Gastrocnemius medialis (tissue), 4 donors: Measurements from ENCODE around the gene GALM. TPM values are rescaled to one million over a fixed set of nuclear protein-coding genes. Genes with fewer than 3 reads are reported as not detected.
A peak's percentile ranks its signal among the peaks of the same experiment; 100 is the strongest.
"Not testable (repeated sequence)": the region's sequence is repeated elsewhere in the genome, so short reads cannot be mapped to it uniquely, and the experiment has no call there.

ENCODE experiments used
- ATAC-seq, 2 donors: fragments of 150-250 bp; one replicate each; pipeline ENCODE4 v1.9.1; 2016
- DNase-seq, 2 donors: peaks; one replicate each; pipeline ENCODE4 v3.0.0-alpha.2; 2019
- H3K27ac ChIP-seq, 4 donors: fragments of 200-600 bp; sonication (generic); 1 replicate in 1 of 4; 2 replicates in 3 of 4; pipeline ENCODE4 v1.5.1; 2016 to 2018; ENCODE audit warnings: mild to moderate bottlenecking in 2 of 4, moderate library complexity in 1 of 4
- H3K27me3 ChIP-seq, 3 donors: fragments of 200-600 bp; sonication (generic) in 2 of 3; 1 replicate in 1 of 3; 2 replicates in 2 of 3; pipeline versions ENCODE4 v1.5.1 to v1.6.0; 2016 to 2019; ENCODE audit warnings: mild to moderate bottlenecking in 1 of 3, moderate library complexity in 1 of 3
- H3K36me3 ChIP-seq, 2 donors: fragments of 200-600 bp; sonication (generic) in 1 of 2; one replicate each; pipeline ENCODE4 v1.5.1; 2017 to 2018
- H3K4me1 ChIP-seq, 2 donors: fragments of 200-600 bp; sonication (generic) in 1 of 2; one replicate each; pipeline ENCODE4 v1.5.1; 2016 to 2017; ENCODE audit warnings: mild to moderate bottlenecking in 2 of 2
- H3K4me3 ChIP-seq, 4 donors: fragments of 200-600 bp; sonication (generic) in 3 of 4; 1 replicate in 1 of 4; 2 replicates in 3 of 4; pipeline ENCODE4 v1.5.1; 2016 to 2019; ENCODE audit warnings: mild to moderate bottlenecking in 2 of 4
- H3K9me3 ChIP-seq, 3 donors: fragments of 200-600 bp; sonication (generic) in 2 of 3; 1 replicate in 1 of 3; 2 replicates in 2 of 3; pipeline ENCODE4 v1.5.1; 2016 to 2019
- POLR2A ChIP-seq, 2 donors: fragments of 450-650 bp; IDR thresholded peaks; one replicate each; pipeline ENCODE4 v1.6.1; 2017; ENCODE audit warnings: antibody characterized with exemption in 2 of 2, mild to moderate bottlenecking in 2 of 2, moderate library complexity in 2 of 2
- in situ Hi-C, 4 donors: fragments of 200-750 bp; cut with MboI; loops; one replicate each; pipeline versions ENCODE4 v1.15.0 to v1.8.0; 2017; ENCODE audit warnings: low sequenced_read_pairs in 4 of 4
- intact Hi-C: fragments of 100-400 bp; cut with DNase I; formaldehyde crosslinking; loops from one replicate; pipeline ENCODE4 v1.15.1; 2023; ENCODE audit warnings: low total_unique reads
- total RNA-seq, 4 donors: library from RNA; depleted of rRNA; stranded (reverse); fragments of >200 nt; gene quantifications; one replicate each; pipeline versions ENCODE4 v1.1.0 to v1.2.3, GENCODE V29; 2016
- TF ChIP-seq, protein P1 (sequence below), 5 experiments: fragments of 450-650 bp in 3 of 5; fragments of 200-600 bp in 2 of 5; sonication (generic) in 2 of 5; IDR thresholded peaks in 4 of 5; conservative IDR thresholded peaks in 1 of 5; 1 replicate in 4 of 5; 2 replicates in 1 of 5; pipeline ENCODE4 v1.5.1; 2016 to 2019; ENCODE audit warnings: antibody characterized with exemption in 5 of 5, mild to moderate bottlenecking in 3 of 5, moderate library complexity in 3 of 5

Gene GALM
- total RNA-seq, 4 donors from 2014 or later: 5.3 to 16.9 (median 14.9) TPM

DNA sequence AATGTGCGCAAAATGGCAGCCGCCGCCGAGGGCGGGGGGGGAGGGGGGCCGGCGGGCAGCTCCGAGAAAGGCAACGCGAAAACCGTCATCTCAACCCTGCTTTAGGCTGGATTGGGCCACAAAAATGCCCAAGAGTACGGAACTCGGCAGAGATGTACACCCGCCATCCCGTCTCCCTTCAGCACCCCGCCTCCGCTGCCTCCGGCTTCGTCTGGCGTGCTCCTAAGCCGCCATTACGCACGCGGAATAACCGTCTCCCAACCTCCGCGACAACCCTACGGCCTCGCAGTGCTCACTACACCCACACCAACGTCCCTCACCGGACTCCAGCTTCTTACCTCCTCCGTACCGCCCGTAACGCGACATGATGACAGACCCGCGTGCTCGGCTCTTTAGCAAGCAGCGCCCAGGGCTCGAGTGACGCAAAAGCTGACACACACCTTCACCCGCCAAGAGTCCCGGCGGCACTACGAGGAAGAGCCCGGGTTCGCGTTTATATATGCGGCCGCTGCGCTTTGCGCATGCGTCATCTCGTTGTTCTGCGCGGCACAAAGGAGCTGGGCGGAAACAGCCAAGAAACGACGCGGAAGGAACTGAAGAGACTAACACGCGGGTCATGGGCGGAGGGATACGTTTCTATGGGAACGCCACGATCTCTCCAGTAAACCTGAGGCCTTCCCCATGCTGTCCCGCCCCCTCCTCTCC is 85.1 kb downstream of the GALM start, which contains the start of gene SRSF7:
Gene SRSF7 (minus strand): TSS at position 471 of the 705 bp plus-strand sequence. CDS start 105 bp downstream, at position 366.
- peaks cover 24 to 26% of the 10 kb centered on the region in 2 donors for H3K4me1 ChIP-seq
- in situ Hi-C loops: no loop called here
- TF ChIP-seq POLR2A (IDR thresholded peaks at IDR 0.05): peak; percentile 100
- TF ChIP-seq, protein P1, sequence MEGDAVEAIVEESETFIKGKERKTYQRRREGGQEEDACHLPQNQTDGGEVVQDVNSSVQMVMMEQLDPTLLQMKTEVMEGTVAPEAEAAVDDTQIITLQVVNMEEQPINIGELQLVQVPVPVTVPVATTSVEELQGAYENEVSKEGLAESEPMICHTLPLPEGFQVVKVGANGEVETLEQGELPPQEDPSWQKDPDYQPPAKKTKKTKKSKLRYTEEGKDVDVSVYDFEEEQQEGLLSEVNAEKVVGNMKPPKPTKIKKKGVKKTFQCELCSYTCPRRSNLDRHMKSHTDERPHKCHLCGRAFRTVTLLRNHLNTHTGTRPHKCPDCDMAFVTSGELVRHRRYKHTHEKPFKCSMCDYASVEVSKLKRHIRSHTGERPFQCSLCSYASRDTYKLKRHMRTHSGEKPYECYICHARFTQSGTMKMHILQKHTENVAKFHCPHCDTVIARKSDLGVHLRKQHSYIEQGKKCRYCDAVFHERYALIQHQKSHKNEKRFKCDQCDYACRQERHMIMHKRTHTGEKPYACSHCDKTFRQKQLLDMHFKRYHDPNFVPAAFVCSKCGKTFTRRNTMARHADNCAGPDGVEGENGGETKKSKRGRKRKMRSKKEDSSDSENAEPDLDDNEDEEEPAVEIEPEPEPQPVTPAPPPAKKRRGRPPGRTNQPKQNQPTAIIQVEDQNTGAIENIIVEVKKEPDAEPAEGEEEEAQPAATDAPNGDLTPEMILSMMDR (IDR thresholded peaks at IDR 0.05 in 4 of 5, conservative IDR thresholded peaks at IDR 0.05 in 1 of 5): no peak

GRCh38 chr2:38751596-38752410 is 85.9 kb downstream of the GALM start:
- Histone ChIP-seq H3K4me3 (peak overlapping the region; percentile 72 to 88 (median 82)), H3K9me3 (no peaks in the 10 kb centered on the region), H3K36me3 (peaks cover 0 to 29% of the 10 kb centered on the region in 2 donors), H3K27ac (peak overlapping the region; percentile 96 to 98 (median 97)), H3K4me1 (peaks cover 22 to 24% of the 10 kb centered on the region in 2 donors), H3K27me3 (no peaks in the 10 kb centered on the region)
- in situ Hi-C loops (no loop called here), intact Hi-C loops (loop anchor here (1.0 to 2.0 kb wide), 4 partner anchors 26 to 375 kb away; partner anchors contain the start of genes ATL2, GEMIN6 and HNRNPLL)
- TF ChIP-seq, protein P1 (IDR thresholded peaks at IDR 0.05 in 4 of 5, conservative IDR thresholded peaks at IDR 0.05 in 1 of 5): no peak
- TF ChIP-seq POLR2A (IDR thresholded peaks at IDR 0.05): no peak
- DNase-seq (no peak), ATAC-seq (peak in 1 of 2 donors; percentile 0)

More for the DNA sequence above, 85.1 kb downstream of the GALM start, which contains the start of gene SRSF7:
- Histone ChIP-seq H3K4me3 (peak within 1 kb of the TSS; percentile 72 to 88 (median 82)), H3K27ac (peak within 1 kb of the TSS; percentile 96 to 98 (median 97)), H3K27me3 (no peaks in the 10 kb centered on the region), H3K9me3 (no peaks in the 10 kb centered on the region), H3K36me3 (peaks cover 0 to 37% of the 10 kb centered on the region in 2 donors)
- DNase-seq (peak; percentile 96 to 97), ATAC-seq (peak; percentile 94 to 96)
- intact Hi-C loops: loop anchor here (1.0 to 2.0 kb wide), 4 partner anchors 27 to 374 kb away; partner anchors contain the start of genes ATL2, GEMIN6 and HNRNPLL

DNA sequence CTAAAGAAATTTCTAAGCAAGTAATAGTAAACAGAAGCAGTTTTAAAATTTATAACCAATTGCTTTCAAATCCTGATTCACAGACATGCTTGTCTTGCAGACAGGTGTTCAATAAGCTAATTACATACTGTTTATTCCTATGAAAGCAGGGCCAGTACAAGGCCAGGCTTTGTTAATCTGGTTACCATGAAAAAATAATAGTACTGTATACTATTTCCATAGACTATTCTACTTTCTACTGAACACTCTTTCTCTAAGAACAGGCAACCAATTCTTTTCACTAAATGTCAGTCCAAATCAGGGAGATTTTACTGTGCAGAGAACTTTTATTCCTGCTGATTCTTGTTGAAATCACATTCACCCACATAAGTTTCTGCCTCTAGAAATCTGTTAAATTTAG is 88.1 kb downstream of the GALM start:
- intact Hi-C loops (no loop called here), in situ Hi-C loops (no loop called here)
- H3K9me3 ChIP-seq: no peaks in the 10 kb centered on the region
- H3K27me3 ChIP-seq: no peaks in the 10 kb centered on the region
- no peak overlapping the region for H3K4me3 ChIP-seq
- peaks cover 0 to 7% of the 10 kb centered on the region in 2 donors for H3K36me3 ChIP-seq
- DNase-seq (no peak), ATAC-seq (no peak)
- H3K4me1 ChIP-seq: peaks cover 10% of the 10 kb centered on the region in 2 donors
- H3K27ac ChIP-seq: no peak overlapping the region
- no peak for TF ChIP-seq POLR2A (IDR thresholded peaks at IDR 0.05)
- TF ChIP-seq, protein P1 (IDR thresholded peaks at IDR 0.05 in 4 of 5, conservative IDR thresholded peaks at IDR 0.05 in 1 of 5): no peak

DNA sequence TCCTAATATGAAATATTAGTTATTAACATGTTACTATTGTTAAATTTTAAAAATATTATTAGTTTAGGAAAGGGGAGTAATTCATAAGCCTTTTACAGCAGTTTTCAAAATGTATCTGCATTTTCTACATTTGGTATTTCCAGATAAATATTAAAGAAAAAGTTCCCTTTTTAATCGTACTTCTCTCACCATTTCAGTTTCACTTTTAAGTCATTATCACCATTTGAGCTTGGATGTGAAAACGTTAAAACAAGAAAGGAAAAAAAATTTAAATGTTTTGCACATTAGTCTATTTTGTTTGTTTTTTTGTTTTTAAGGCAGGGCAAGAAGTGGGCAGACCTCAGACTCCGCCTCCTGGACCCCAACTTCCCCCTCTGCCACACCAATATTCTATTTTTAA is 88.6 kb downstream of the GALM start:
- intact Hi-C loops (no loop called here), in situ Hi-C loops (no loop called here)
- Histone ChIP-seq H3K4me1 (peaks cover 5 to 7% of the 10 kb centered on the region in 2 donors), H3K36me3 (peaks cover 0 to 2% of the 10 kb centered on the region in 2 donors), H3K27me3 (no peaks in the 10 kb centered on the region), H3K27ac (no peak overlapping the region), H3K9me3 (no peaks in the 10 kb centered on the region), H3K4me3 (peak overlapping the region in 1 of 4 donors; percentile 2)
- TF ChIP-seq, protein P1 (IDR thresholded peaks at IDR 0.05 in 4 of 5, conservative IDR thresholded peaks at IDR 0.05 in 1 of 5): no peak
- no peak for TF ChIP-seq POLR2A (IDR thresholded peaks at IDR 0.05)
- no peak for DNase-seq
- no peak for ATAC-seq

GRCh38 chr2:38755891-38756290 is 90.0 kb downstream of the GALM start:
- DNase-seq, H3K4me3 ChIP-seq, H3K27me3 ChIP-seq, ATAC-seq, H3K27ac ChIP-seq, H3K9me3 ChIP-seq, intact Hi-C loops, in situ Hi-C loops, H3K36me3 ChIP-seq, H3K4me1 ChIP-seq: not testable (repeated sequence)
